C4-2B (cell line): ENCODE measurements around the gene TPSD1.

Source experiments
- H3K27ac ChIP-seq: fragments of 450-650 bp; 2 replicates; pipeline ENCODE4 v1.5.1; 2017
- ZFX ChIP-seq: fragments of 450-650 bp; IDR thresholded peaks from 2 replicates; pipeline ENCODE4 v1.6.1; 2017
- TF ChIP-seq, protein P1 (sequence below): fragments of 450-650 bp; conservative IDR thresholded peaks from 2 replicates; pipeline ENCODE4 v1.5.1; 2017; ENCODE audit warnings: mild to moderate bottlenecking

Gene TPSD1

DNA sequence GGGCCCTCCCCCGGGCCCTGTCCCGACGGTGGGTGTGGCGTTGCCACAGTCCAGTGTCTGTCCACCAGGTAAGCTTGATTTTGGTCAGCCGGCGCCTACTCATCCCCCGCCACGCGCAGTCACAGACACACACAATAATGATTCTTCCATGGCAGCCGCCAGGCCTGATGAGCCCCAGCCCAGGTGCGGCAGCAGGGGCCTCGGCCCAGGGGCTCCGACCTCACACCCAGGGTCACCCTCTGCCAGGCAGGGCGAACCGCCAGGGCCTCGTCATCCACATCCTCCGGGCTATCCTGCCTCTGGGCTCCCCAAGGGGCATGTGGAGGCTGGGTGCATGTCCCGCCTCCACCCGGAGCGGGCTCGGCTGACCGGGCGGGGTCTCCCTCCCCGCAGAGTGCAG, 38.3 kb upstream of the TPSD1 start:
- no peak for TF ChIP-seq ZFX
- TF ChIP-seq, protein P1, sequence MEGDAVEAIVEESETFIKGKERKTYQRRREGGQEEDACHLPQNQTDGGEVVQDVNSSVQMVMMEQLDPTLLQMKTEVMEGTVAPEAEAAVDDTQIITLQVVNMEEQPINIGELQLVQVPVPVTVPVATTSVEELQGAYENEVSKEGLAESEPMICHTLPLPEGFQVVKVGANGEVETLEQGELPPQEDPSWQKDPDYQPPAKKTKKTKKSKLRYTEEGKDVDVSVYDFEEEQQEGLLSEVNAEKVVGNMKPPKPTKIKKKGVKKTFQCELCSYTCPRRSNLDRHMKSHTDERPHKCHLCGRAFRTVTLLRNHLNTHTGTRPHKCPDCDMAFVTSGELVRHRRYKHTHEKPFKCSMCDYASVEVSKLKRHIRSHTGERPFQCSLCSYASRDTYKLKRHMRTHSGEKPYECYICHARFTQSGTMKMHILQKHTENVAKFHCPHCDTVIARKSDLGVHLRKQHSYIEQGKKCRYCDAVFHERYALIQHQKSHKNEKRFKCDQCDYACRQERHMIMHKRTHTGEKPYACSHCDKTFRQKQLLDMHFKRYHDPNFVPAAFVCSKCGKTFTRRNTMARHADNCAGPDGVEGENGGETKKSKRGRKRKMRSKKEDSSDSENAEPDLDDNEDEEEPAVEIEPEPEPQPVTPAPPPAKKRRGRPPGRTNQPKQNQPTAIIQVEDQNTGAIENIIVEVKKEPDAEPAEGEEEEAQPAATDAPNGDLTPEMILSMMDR, result no peak
- no peak overlapping the region for H3K27ac ChIP-seq

DNA sequence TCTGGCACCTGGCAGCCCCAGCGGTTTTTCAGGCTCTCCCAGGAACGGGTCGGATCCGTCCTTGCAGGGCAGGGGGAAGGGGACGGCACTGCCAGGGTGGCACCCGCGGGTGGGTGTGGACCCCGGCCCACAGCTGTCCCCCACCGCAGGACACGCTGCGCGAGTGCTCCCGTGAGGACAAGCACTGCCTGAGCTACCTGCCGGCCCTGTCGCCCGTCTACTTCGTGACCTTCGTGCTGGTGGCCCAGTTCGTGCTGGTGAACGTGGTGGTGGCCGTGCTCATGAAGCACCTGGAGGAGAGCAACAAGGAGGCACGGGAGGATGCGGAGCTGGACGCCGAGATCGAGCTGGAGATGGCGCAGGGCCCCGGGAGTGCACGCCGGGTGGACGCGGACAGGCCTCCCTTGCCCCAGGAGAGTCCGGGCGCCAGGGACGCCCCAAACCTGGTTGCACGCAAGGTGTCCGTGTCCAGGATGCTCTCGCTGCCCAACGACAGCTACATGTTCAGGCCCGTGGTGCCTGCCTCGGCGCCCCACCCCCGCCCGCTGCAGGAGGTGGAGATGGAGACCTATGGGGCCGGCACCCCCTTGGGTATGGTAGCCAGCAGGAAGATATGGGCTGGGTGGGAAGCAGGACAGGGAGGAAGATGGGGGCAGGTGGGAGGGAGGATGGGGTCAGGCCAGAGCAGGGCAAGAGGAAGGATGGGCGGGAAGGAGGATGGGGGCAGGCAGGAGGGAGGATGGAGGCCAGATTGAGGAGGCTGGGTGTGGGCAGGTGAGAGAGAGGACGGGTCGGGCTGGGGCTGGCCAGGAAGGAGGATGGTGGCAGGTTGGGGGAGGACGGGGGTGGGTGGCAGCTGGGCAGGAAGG, 37.6 kb upstream of the TPSD1 start:
- TF ChIP-seq, protein P1, result no peak
- TF ChIP-seq ZFX, result no peak

DNA sequence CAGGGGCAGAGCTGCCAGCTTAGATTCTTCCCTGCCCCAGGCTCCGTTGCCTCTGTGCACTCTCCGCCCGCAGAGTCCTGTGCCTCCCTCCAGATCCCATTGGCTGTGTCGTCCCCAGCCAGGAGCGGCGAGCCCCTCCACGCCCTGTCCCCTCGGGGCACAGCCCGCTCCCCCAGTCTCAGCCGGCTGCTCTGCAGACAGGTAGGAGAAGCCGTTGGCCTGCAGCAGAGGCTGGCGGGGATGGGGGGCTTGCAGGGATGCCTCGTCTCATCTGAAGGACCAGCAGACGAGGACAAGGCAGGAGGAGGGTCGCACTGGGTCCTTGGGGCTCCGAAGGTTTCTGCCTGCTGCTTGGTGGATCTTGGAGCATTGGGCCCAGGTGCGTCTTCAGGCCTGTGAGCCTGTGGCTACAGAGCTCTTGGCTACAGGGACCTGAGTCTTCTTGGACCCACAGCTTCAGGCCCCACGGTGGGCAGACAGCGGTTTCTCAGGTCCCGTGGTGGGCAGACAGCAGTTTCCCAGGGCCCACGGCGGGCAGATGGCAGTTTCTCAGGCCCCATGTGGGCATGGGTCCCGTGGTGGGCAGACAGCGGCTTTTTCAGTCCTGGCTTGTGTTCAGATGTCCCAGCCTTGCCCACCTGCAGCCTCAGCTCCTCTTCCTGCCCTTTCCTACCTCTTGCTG, 36.8 kb upstream of the TPSD1 start:
- H3K27ac ChIP-seq, result no peak overlapping the region

More for the DNA sequence above, 37.6 kb upstream of the TPSD1 start:
- H3K27ac ChIP-seq, result no peak overlapping the region

DNA sequence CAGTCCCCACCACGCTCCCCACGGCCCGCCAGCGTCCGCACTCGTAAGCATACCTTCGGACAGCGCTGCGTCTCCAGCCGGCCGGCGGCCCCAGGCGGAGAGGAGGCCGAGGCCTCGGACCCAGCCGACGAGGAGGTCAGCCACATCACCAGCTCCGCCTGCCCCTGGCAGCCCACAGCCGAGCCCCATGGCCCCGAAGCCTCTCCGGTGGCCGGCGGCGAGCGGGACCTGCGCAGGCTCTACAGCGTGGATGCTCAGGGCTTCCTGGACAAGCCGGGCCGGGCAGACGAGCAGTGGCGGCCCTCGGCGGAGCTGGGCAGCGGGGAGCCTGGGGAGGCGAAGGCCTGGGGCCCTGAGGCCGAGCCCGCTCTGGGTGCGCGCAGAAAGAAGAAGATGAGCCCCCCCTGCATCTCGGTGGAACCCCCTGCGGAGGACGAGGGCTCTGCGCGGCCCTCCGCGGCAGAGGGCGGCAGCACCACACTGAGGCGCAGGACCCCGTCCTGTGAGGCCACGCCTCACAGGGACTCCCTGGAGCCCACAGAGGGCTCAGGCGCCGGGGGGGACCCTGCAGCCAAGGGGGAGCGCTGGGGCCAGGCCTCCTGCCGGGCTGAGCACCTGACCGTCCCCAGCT, 35.7 kb upstream of the TPSD1 start:
- H3K27ac ChIP-seq, result no peak overlapping the region
- TF ChIP-seq, protein P1, result no peak
- TF ChIP-seq ZFX, result no peak

More for the DNA sequence above, 36.8 kb upstream of the TPSD1 start:
- TF ChIP-seq, protein P1, result no peak
- no peak for TF ChIP-seq ZFX

DNA sequence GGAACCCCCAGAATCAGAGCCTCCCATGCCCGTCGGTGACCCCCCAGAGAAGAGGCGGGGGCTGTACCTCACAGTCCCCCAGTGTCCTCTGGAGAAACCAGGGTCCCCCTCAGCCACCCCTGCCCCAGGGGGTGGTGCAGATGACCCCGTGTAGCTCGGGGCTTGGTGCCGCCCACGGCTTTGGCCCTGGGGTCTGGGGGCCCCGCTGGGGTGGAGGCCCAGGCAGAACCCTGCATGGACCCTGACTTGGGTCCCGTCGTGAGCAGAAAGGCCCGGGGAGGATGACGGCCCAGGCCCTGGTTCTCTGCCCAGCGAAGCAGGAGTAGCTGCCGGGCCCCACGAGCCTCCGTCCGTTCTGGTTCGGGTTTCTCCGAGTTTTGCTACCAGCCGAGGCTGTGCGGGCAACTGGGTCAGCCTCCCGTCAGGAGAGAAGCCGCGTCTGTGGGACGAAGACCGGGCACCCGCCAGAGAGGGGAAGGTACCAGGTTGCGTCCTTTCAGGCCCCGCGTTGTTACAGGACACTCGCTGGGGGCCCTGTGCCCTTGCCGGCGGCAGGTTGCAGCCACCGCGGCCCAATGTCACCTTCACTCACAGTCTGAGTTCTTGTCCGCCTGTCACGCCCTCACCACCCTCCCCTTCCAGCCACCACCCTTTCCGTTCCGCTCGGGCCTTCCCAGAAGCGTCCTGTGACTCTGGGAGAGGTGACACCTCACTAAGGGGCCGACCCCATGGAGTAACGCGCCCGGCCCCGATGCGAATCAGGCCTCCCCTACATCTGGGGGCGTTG, 34.8 kb upstream of the TPSD1 start:
- no peak overlapping the region for H3K27ac ChIP-seq
- no peak for TF ChIP-seq ZFX
- TF ChIP-seq, protein P1, result no peak

DNA sequence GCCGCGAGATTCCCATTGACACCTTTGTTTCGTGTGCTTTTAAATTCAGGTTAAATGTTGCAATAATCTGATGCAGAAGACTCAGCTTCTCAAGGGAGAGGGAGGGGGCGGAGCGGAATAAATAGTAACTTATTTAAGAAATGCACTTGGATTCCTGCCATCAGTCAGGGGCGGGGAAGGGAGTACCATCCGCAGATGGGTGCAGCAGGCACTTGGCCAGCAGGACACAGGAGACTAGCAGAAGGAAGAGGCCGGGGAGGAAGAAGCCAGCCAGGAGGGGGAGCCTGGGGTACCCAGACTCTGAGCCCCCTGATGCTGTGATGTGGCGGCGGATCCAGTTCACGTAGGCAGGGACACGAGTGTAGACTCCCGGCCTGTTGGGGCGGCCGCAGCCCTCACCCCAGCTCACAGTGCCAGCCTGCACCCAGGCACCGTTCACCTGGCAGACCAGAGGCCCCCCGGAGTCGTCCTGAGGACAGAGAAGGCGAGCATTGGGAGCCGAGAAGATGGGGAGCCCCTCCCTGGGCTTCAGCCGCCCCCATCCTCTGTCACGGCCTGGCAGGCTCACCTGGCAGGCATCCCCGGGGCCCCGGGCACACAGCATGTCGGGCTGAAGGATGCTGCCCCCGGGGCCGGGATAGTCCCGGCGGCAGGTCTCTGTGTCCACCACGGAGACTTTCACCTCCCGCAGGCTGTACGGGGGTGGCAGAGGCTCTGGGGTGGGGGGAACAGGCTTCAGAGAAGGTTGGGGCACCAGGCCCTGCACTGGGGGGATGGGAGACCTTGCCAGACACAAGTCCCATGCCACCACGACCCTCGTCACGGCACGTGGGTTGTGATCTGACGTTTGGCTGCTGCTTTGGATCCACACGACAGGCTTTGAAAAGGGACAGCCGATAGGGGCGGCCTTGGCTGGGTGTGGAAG, 34.0 kb upstream of the TPSD1 start:
- H3K27ac ChIP-seq, result no peak overlapping the region
- TF ChIP-seq, protein P1, result no peak
- TF ChIP-seq ZFX, result no peak
